IPS-18a (cell line): ENCODE data around the gene HEG1.

ENCODE experiments used
- H3K27ac ChIP-seq: one replicate; pipeline ENCODE4 v1.5.1; 2013; ENCODE audit warnings: low read length
- H3K27me3 ChIP-seq: one replicate; pipeline ENCODE4 v1.6.1; 2013; ENCODE audit warnings: mild to moderate bottlenecking, low read length; ENCODE audit not compliant: control insufficient read depth, insufficient read depth
- H3K36me3 ChIP-seq: one replicate; pipeline ENCODE4 v1.6.1; 2013; ENCODE audit warnings: low read depth, low read length; ENCODE audit not compliant: control insufficient read depth
- H3K4me1 ChIP-seq: one replicate; pipeline ENCODE4 v1.6.1; 2013; ENCODE audit warnings: low read depth, low read length; ENCODE audit not compliant: control insufficient read depth
- H3K4me3 ChIP-seq: one replicate; pipeline ENCODE4 v1.5.1; 2013; ENCODE audit warnings: low read length
- H3K9ac ChIP-seq: one replicate; pipeline ENCODE4 v1.6.1; 2013; ENCODE audit warnings: mild to moderate bottlenecking, low read length, moderate library complexity
- H3K9me3 ChIP-seq: one replicate; pipeline ENCODE4 v1.6.1; 2013; ENCODE audit warnings: low read depth, low read length; ENCODE audit not compliant: control insufficient read depth

HEG1 gene

DNA sequence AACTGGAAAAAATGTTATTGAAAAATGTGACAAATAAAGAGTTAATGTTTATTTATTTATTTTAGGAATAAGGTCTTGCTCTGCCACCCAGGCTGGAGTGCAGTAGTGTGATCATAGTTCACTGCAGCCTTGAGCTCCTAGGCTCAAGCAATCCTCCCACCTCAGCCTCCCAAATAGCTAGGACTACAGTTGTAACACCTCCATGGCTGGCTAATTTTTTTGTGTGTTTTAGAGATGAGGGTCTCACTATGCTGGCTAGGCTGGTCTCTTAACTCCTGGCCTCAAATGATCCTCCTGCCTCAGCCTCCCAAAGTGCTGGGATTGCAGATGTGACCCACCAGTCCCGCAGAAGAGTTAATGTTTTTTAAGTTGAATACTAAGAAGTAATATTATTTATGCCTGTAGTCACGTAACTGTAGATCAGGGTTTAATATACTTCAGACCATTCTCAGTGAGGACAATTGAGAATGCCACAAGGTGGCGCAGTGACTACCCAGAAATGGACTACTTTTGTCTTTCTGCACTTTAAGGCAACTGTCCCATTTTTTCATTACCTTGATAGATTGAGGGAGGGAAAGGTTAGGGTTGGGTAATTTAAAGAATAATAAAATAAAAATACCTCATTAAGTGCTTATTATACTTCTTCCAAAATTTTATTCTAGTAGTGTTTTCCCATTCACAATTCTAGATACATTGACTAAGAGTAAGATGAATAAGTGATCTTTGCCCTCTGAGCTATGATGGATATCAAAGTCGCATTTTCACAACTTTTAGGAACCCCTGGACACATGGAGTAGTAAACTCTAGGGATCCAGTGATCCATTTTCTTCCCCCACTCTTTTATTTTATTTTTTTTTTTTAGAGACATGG is 127.2 kb downstream of the HEG1 start:
- H3K9me3 ChIP-seq, result no peaks in the 10 kb centered on the region
- no peaks in the 10 kb centered on the region for H3K4me1 ChIP-seq
- H3K27ac ChIP-seq, result no peak overlapping the region
- no peaks in the 10 kb centered on the region for H3K27me3 ChIP-seq
- H3K9ac ChIP-seq, result no peak overlapping the region
- no peaks in the 10 kb centered on the region for H3K36me3 ChIP-seq
- H3K4me3 ChIP-seq, result no peak overlapping the region

GRCh38 chr3:124927574-124928045 is 128.2 kb downstream of the HEG1 start:
- Histone ChIP-seq H3K9me3 (no peaks in the 10 kb centered on the region), H3K27ac (no peak overlapping the region), H3K4me3 (no peak overlapping the region), H3K4me1 (no peaks in the 10 kb centered on the region), H3K36me3 (no peaks in the 10 kb centered on the region), H3K27me3 (no peaks in the 10 kb centered on the region), H3K9ac (no peak overlapping the region)

DNA sequence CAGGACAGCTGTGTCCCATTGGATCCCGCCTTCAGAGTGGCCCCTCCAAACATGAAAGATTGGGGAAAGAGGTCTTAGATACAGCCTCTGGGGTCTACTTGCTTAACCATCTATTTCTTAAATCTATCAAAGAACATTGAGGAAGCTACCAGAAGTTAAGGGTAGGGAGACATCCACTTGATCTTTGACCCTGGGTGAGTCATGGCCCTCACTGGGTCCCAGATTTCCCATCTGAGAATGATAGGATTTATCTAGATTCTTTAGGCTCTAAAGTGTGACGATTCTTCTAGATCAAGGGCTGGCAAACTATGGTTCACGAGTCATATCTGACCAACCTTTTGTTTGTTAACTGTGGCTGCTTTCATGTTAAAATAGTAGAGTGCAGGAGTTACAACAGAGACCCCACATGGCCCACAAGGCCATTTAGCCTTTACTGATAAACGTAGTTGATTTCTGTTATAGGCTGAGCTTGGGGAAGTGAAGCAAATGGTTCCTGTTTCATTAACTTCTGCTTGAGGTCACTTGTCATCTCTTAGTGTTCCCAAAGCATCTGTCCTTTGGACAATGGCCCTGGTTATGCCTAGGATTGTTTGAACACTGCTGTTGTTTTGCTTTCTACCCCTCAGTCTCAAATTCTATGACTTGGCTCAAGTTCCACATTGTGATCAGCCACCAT is 129.2 kb downstream of the HEG1 start:
- Histone ChIP-seq H3K9ac (no peak overlapping the region), H3K4me3 (no peak overlapping the region), H3K27me3 (no peaks in the 10 kb centered on the region), H3K4me1 (no peaks in the 10 kb centered on the region), H3K9me3 (no peaks in the 10 kb centered on the region), H3K27ac (no peak overlapping the region), H3K36me3 (no peaks in the 10 kb centered on the region)

- Histone ChIP-seq H3K9ac (no peak overlapping the region), H3K9me3 (no peaks in the 10 kb centered on the region), H3K27ac (no peak overlapping the region), H3K4me1 (no peaks in the 10 kb centered on the region), H3K27me3 (no peaks in the 10 kb centered on the region), H3K4me3 (no peak overlapping the region), H3K36me3 (no peaks in the 10 kb centered on the region)
These were observed 131.1 kb downstream of the HEG1 start for GRCh38 chr3:124924741-124925140.

- Histone ChIP-seq H3K9ac (no peak overlapping the region), H3K27me3 (no peaks in the 10 kb centered on the region), H3K36me3 (no peaks in the 10 kb centered on the region), H3K4me1 (no peaks in the 10 kb centered on the region), H3K4me3 (no peak overlapping the region), H3K27ac (no peak overlapping the region), H3K9me3 (no peaks in the 10 kb centered on the region)
These were observed 132.0 kb downstream of the HEG1 start for GRCh38 chr3:124923833-124924232.

- H3K27ac ChIP-seq, result no peak overlapping the region
- no peaks in the 10 kb centered on the region for H3K27me3 ChIP-seq
- H3K4me1 ChIP-seq, result no peaks in the 10 kb centered on the region
- H3K36me3 ChIP-seq, result no peaks in the 10 kb centered on the region
- no peak overlapping the region for H3K4me3 ChIP-seq
- no peaks in the 10 kb centered on the region for H3K9me3 ChIP-seq
- H3K9ac ChIP-seq, result no peak overlapping the region
These were observed 135.1 kb downstream of the HEG1 start for GRCh38 chr3:124920718-124921117.

DNA sequence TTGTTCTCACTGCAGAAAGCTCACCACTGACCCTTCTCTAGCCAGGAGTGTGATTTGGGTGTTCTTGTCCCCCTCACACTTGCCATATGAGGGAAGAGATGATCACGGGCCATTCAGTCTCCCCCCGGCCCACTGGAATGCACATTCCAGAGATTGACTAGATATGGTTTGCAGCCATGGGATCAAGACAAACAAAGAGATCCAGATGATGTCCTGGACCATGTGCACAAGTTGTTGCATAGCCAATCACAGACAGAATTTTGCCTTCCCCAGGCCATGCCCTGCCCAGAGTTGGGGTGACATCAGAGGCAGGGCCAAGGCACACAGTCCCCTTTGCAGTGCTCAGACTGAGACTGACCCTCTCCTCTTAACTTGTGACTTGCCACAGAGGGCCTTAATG is 136.0 kb downstream of the HEG1 start:
- Histone ChIP-seq H3K27ac (no peak overlapping the region), H3K36me3 (no peaks in the 10 kb centered on the region), H3K4me3 (no peak overlapping the region), H3K4me1 (no peaks in the 10 kb centered on the region), H3K9me3 (no peaks in the 10 kb centered on the region), H3K27me3 (no peaks in the 10 kb centered on the region), H3K9ac (no peak overlapping the region)

- H3K4me1 ChIP-seq, result no peaks in the 10 kb centered on the region
- no peaks in the 10 kb centered on the region for H3K9me3 ChIP-seq
- no peaks in the 10 kb centered on the region for H3K36me3 ChIP-seq
- no peaks in the 10 kb centered on the region for H3K27me3 ChIP-seq
- no peak overlapping the region for H3K9ac ChIP-seq
- H3K27ac ChIP-seq, result no peak overlapping the region
- no peak overlapping the region for H3K4me3 ChIP-seq
These were observed 137.3 kb downstream of the HEG1 start for GRCh38 chr3:124918524-124918923.

DNA sequence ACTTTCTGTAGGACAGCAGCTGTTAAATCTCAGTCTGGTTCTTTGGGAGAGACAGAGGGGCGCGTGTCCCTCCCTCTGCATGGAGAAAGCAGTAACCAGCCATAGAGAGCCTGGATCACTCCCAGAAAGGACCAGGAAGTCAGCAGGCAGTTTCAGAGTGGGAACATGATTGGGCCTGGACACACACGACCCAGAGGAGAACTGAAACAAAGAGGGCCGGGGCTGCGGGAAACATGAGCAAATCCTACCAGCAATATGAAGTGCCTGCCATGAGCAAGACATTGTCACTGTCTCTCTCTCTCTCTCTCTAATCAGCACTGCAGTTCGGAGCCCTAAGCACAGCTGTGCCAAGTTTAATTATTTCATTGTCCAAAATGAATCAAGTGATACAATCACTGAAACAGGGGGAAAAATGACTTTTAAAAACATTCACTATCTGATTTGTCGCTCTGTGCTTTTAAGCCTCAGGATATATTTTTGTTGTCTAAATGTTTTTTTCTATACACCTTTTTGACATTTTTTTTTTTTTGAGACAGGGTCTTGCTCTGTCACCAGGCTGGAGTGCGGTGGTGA is 138.9 kb downstream of the HEG1 start:
- Histone ChIP-seq H3K9me3 (no peaks in the 10 kb centered on the region), H3K9ac (no peak overlapping the region), H3K27ac (no peak overlapping the region), H3K36me3 (no peaks in the 10 kb centered on the region), H3K27me3 (no peaks in the 10 kb centered on the region), H3K4me1 (no peaks in the 10 kb centered on the region), H3K4me3 (no peak overlapping the region)
